HG02623 (cell line): Measurements from ENCODE around the gene MTCL1.

ENCODE experiments used
- ATAC-seq: cut with Tn5 transposase; IDR thresholded peaks from one replicate; pipeline ENCODE4 v1.9.1; 2021; ENCODE audit warnings: moderate library complexity; ENCODE audit not compliant: unreplicated experiment

MTCL1 gene

DNA sequence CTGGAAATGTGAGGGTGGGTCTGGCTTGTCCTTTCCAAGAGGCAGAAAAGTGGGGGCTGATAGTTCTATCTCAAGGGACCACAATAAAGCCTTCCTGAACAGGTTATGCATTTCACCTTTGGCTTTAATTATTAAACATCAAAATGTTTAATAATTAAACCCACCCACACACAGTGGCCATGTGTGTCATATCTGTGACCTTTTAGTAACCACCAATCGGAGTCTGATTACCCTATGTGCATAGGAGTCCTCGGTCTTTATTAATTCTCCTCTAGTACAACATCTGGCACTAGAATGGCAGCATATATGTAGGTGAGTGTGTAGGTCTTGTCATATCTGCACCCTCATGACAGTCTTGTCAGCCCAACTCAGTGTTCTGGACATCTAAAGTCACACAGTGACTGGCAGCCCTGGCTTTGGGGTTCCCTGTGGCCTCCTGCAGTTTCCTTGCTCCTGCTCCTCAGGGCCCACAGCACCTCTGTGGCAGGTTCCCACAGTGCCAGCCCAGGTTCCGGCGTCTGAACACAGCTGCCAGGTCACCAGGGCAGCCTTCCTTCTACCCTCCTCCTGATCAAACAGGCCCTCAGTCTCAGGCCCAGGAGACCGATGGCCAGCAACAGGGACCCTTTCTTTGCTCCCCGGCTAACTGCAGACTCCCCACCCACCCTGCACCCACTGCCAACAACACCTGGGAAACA, 100.9 kb downstream of the MTCL1 start:
- no peak for ATAC-seq

DNA sequence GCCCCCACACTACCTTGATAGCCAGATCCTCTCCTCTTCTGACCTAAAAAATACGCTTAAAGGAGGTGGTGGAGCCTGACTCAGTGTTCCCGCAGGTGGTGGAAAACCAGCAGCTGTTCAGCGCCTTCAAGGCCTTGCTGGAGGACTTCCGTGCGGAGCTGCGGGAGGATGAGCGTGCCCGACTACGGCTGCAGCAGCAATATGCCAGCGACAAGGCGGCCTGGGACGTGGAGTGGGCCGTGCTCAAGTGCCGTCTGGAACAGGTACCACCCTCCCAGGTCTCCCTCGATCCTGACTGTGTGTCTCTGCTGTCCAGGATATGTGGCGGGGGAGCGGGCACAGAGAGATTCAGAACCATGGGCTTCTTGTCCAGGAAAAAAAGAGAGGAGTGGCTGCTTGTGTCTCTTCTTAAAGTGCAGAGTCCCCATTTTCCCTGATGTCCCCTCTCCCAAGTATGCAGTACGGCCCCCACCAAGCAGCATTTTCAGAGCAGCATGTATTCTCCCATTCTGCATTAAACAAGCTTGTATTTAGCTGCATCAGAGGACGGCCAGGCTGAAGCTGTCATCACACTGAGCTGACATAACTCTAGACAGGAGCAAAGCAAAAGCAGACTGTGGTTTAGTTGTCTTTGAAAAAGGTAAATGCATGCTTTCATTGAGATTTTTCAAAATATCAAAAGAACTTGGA, 101.6 kb downstream of the MTCL1 start:
- no peak for ATAC-seq

DNA sequence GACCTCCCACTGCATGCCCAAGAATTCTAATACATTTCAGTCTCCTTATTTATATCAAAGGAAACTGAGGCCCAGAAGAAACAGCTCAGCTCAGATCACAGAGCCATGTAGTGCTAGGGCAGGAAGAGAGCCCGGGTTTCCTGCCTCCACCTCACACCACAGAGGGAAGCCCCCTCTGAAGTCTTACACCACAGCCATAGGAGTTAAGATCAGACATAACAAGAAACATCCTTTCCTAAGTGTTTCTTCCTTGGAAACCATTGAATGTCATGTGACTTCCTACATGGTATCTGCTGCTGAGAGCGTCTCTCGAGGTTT, 102.1 kb downstream of the MTCL1 start:
- ATAC-seq, result no peak

DNA sequence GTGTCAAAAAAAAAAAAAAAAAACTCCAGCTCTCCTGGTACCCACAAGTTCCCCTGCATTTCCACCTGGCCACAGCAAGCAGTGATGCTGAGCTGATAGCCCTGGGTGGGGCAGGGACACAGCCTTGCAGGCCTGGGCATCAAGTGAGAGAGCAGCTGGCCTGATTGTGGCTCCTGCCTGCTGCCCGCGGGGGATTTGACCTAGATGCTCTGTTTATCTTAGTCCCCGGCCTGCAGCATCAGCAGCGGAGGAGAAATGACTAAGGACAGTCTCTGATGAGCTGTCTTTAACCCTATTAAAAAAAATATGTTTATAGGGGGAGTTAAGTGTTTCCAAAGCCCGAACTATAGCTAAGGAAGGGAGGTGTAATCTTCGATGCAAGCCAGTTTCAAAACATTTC, 102.6 kb downstream of the MTCL1 start:
- ATAC-seq, result no peak

DNA sequence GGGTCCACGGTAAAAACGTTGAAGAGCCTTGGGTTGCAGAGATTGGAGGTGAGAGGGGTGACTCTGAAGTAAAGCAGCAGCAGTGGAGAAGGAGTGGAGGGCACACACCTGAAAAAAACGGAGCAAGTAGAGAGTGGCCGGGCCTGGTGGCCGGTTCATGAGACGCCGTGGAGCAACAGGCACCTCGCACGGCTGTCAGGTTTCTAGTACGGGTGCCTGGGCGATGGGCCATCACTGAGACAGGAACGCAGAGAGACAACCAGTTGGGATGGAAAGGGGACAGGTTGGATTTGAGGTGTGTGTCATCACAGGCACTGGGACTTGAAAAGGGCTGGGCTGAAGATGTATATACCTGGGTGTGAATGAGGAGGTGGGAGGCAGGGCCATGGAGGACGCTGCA, 104.2 kb downstream of the MTCL1 start:
- no peak for ATAC-seq

DNA sequence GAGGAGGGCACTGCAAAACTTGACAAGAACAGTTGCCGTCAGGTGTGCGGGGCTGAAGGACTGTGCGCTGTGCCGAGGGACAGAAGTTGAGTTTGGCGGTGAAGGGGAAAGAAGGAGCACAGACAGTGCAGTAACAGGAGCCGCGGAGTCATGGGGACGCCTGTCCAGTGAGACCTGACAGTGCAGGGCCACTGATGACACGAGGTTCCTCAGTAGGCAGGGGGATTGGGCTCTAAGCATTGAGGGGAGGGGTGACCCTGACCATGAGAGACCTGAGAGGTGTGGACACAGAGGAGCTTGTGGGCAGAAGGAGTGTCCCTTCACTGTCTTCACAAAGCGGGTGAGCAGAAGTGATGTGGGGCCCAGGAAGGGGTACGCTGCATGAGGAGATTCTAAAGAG, 104.8 kb downstream of the MTCL1 start:
- ATAC-seq, result no peak

DNA sequence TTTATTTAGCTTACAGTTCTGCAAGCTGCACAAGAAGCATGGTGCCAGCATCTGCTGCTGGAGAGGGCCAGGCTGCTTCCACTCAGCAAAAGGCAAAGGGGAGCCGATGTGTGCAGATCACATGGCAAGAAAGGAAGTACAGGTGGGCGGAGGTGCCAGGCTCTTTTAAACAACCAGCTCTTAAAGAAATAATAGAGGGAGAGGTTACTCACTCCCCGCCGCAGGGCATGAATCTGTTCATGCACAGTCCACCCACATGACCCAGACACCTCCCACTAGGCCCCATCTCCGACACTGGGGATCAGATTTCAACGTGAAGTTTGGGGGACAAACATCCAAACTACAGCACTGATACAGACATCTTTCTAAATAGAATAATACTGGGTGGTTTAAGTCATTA, 105.8 kb downstream of the MTCL1 start:
- no peak for ATAC-seq

DNA sequence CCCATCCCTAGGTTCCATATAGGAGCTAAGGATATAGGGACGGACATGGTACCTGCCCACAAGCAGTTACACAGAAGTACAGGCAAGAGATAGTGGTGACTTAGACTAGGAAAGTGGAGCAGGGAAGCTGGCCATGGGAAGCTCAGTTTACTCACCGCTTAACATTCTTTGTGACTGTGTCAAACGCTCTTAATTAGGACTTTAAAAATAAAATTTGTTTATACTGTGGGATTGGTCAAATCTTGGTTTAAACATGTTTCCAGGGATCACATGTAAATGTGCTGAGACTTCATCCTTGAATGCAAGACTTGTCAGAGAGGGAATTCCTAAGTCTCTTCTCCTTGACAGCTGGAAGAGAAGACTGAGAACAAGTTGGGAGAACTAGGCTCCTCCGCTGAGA, 107.3 kb downstream of the MTCL1 start:
- ATAC-seq, result no peak

DNA sequence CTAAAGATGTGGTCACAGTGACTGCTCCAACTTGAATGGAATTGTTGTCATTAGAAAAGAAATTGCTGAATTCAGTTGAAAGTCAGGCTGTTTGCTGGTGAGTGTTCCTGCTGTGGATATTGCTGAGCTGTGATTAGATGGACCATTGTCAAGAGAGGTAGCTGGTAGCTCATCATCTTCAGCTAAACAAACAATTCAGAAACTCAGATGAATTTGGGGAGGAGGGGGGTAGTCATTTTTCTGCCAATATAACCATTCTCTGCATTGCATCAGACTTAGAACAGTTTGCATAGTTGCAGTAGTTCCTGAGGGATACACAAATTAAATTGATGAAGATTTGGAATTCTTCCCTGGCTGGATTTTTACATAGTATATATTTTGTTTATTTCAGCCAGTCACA, 108.3 kb downstream of the MTCL1 start:
- no peak for ATAC-seq

DNA sequence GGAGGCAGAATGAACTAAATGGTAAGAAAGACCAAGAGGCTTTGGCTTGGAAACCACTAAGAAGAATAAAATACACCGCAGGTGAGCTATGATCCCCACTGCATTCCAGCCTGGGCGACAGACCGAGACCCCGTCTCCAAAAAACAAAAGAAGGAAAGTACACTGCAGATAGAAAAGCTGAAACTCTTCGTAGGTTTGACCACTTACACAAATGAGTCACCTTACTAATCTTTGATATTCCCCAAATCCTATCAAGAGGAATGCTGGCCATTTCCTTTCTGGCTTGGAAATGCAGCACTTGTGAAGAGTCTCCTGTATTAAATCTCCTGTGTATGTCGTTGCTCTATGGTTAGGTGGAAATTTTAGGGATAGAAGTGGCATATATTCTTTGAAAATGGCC, 108.8 kb downstream of the MTCL1 start:
- no peak for ATAC-seq

DNA sequence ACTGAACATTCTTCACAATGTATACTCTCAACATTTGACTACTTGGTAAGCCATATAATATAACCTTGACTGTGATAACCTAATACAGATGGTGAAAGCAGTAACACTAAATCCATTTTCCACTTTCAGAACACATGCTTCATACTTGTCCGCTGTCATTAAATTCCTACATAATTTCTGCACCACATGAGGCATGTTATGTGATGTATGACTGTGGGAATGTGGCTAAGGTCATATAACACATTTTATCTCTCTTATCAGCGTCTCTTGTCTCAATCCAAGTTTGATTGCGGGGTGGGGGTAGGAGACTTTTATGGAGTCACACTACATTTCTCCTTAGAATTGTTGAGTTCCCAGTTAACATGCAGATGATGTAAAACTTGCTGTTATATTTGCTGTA, 110.9 kb downstream of the MTCL1 start:
- ATAC-seq, result no peak

DNA sequence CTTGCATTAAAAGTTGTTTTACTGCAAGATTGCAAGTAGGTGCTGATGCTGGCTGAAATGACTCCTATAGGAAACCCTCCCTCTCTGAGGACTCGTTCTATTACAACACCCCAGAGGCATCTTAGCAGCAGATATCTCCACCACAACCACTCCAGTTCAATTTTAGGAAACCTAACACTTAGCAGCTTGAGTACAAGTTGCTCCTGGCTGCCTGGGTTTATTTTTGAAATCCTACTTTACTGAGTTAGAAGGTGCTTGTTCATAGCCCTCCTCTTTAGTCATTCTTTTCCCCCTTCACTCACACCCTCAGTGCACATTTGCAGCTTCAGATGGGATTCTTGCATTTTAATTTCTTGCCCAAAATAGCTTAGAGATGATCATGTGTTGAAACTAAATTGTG, 111.5 kb downstream of the MTCL1 start:
- ATAC-seq, result no peak

DNA sequence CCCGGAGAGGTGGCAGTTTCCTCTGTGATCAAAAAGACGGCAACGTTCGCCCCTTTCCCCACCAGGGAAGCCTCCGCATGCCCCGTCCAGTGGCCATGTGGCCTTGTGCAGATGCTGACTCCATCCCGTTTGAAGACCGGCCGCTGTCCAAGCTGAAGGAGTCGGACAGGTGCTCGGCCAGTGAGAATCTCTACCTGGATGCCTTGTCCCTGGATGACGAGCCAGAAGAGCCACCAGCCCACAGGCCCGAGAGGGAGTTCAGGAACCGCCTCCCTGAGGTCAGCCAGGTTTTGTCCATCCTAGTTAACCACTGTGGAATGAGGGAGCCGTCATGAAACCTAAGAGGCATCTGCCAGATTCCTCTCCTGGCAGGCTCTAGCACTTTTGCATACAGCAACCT, 113.6 kb downstream of the MTCL1 start:
- ATAC-seq, result no peak

DNA sequence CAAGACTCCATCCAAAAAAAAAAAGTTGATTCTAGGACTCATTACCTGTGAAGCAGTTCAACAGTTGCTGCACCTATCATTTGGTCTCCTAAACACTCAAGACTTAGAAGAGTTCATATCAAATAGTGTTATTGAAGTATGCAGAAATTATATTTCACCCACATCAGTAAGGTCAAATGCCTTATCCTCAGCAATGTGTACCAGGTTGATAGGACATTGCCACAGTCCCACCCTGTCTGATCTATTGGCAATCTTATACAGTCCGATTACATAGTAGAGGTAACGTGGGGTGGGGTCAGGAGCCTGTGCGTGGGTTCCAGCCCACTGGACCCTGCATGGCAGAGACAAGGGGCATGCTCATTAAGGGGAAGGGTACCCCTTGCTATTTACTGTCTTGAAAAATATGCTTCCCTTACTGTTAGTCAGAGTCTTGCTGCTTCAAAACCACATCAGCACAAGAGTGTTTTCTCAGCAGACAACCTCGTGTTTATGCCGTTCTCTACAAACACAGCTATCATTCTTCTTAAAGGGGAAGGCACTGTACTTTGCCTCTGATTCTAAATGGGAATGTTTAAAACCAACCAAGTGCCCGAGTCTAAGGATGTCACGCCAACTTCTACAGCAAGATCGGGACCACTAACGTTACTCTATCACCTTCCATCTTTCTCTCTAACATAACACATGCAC, 115.2 kb downstream of the MTCL1 start:
- no peak for ATAC-seq

DNA sequence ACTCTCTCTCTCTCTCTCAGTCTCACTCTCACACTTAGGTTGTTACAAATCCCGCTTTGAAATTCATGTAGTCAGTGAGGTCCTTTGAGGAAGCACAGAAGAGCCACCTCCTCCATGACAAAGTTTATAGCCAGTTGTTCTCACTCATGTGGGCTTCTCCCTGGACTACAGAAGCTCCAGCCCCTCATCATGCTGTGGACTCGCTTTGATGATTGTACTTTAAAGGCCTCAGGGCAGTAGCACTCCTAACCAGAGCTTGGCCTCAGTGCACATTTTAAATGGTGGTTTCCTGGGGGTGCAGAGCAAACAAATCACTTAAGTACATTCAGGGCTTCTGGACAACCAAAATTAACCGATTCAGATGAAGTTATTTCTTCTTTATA, 115.7 kb downstream of the MTCL1 start:
- ATAC-seq, result no peak

DNA sequence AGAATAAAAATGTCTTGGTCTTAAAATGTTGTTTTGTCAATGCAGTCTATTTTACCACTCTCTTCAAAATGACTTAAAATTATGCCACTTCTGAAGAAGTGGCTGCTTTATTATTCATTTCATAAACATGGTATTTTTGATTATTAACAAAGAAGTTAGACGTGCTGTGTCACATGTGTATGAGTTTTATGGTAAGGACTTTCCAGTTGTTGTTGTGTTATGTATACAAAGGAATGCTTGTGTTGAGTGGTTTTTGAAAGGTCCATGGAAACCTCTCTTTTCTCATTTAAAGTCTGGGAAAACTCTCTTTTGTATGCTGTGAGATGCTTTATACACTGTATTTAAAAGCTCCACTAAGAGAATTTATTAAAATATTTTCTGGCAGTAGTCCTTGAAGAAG, 116.2 kb downstream of the MTCL1 start:
- ATAC-seq, result no peak

DNA sequence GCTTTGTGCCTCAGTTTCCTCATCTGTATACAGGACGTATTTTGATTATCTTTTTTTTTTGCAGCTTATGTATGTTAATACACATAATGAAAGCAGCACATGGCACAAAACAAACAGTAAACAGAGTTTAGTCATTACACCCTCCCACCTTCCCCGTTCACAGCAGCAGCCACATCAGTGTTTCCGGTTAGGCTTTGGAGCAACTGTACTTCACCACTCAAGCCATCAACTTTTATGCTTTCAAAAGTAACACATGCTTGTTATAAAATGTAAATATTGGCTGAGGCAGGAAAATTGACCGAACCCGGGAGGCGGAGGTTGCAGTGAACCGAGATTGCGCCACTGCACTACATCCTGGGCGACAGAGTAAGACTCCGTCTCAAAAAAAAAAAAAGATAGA, 117.3 kb downstream of the MTCL1 start:
- no peak for ATAC-seq

DNA sequence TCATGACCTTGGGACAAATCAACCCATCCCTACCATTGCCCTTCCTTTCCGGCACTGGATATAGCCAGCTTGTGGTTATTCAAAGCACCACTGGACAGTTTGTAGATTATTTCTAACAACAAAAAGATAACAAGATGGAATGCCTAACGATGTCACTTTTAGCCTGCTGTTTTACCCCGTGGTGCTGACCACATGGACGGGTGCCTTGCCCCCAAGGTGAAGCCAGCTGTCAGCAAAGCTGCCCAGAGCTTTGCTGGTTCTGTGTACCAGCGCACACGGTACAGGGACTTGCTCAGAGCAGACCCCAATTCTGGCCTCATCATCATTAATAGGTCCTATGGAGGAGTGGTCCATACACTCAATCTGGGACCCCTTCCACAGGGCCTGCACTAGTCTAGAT, 118.2 kb downstream of the MTCL1 start:
- no peak for ATAC-seq

DNA sequence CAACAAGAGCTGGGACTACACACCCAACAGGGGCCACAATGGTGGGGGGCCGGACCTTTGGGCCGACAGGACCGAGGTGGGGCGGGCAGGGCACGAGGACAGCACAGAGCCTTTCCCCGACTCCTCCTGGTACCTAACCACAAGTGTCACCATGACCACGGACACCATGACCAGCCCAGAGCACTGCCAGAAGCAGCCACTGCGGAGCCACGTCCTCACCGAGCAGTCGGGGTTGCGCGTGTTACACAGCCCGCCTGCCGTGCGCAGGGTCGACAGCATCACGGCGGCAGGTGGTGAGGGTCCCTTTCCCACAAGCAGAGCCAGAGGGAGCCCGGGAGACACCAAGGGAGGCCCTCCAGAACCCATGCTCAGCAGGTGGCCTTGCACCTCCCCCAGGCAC, 119.5 kb downstream of the MTCL1 start:
- no peak for ATAC-seq

DNA sequence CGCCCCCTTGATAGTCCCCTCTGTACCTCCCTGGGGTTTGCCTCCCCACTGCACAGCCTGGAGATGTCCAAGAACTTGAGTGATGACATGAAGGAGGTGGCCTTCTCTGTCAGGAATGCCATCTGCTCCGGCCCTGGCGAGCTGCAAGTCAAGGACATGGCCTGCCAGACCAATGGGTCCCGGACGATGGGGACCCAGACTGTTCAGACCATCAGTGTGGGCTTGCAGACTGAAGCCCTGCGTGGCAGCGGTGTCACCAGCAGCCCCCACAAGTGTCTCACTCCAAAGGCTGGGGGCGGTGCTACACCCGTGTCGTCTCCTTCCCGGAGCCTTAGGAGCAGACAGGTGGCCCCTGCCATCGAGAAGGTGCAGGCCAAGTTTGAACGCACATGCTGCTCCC, 119.9 kb downstream of the MTCL1 start:
- no peak for ATAC-seq

DNA sequence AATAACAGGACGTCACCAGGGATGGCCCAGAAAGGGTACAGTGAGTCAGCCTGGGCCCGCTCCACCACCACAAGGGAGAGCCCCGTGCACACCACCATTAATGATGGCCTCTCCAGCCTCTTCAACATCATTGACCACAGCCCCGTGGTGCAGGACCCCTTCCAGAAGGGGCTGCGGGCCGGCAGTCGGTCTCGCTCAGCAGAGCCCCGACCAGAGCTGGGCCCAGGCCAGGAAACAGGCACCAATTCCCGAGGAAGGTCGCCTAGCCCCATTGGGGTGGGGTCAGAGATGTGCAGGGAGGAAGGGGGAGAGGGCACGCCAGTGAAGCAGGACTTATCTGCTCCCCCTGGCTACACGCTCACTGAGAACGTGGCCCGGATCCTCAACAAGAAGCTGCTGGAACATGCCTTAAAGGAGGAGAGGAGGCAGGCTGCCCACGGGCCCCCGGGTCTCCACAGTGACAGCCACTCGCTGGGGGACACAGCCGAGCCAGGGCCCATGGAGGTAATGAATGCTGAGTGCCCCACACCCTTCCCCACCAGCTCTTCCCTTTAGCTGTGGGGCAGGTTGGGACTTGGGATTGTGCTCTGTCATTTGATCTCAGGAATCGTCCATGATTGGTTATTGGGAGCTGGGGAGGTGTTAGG, 120.5 kb downstream of the MTCL1 start:
- no peak for ATAC-seq

DNA sequence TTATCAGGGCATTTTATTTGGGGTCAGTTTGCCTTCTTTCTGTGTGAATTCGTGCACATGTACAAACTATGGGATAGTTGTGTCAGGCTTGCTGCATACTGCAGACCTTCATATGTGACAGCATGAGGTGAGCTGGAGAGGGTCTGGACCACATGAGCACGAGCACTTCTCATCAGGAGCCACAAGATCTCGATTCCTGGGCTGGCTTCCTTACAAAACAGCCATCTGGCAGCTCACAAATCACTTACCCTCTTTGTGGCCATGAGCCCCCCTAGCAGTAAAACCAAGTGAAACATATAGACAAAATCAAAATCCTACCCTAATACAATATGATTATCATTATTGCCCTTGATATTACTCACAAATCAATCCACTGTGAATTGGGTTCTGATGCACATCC, 121.2 kb downstream of the MTCL1 start:
- no peak for ATAC-seq
